ENCODE results near the gene ZCCHC14. TPM values are rescaled to one million over a fixed set of nuclear protein-coding genes. Genes with fewer than 3 reads are reported as not detected.

The ZCCHC14 gene
- total and polyA plus RNA-seq, 2 donors (not counting 1 experiment from before 2014, with no cell fraction given) = 0.70 to 4.4 TPM

GRCh38 chr16:87435372-87436224, 57.2 kb downstream of the ZCCHC14 start:
- POLR2A ChIA-PET = no interaction called here
- TF ChIP-seq CTCF (IDR thresholded peaks at IDR 0.05) = no peak
- no peaks in the 10 kb centered on the region for H3K79me2 ChIP-seq (ENCODE audit: control insufficient read depth, insufficient read depth, low read length)
- Mint-ChIP-seq H3K27ac (no peak overlapping the region), H3K4me1 (no peaks in the 10 kb centered on the region), H3K27me3 (peaks cover 3% of the 10 kb centered on the region), H3K4me3 (no peak overlapping the region), H3K9me3 (ENCODE audit: insufficient read depth) (no peaks in the 10 kb centered on the region)
- H3K4me1 ChIP-seq (ENCODE audit: control insufficient read depth in 2 of 2, insufficient read depth in 2 of 2, low read length in 2 of 2) = peaks cover 3% of the 10 kb centered on the region in 2 donors
- no peaks in the 10 kb centered on the region for H3K36me3 ChIP-seq (replicated peaks in 1 of 2; ENCODE audit: control extremely low read depth in 1 of 2, control insufficient read depth in 1 of 2, extremely low read depth in 1 of 2, insufficient read depth in 2 of 2, low read length in 1 of 2)
- CTCF ChIA-PET = no interaction called here
- H2AFZ ChIP-seq (ENCODE audit: insufficient read depth, low read depth, low read length, poor library complexity, severe bottlenecking) = peak overlapping the region; percentile 47
- peak overlapping the region; percentile 11 for H3K4me2 ChIP-seq (replicated peaks; ENCODE audit: low read depth, low read length, poor library complexity, severe bottlenecking)
- H3K9ac ChIP-seq (ENCODE audit: low read length) = no peak overlapping the region
- intact Hi-C loops (cut with micrococcal nuclease) = no loop called here
- no peak overlapping the region for H3K4me3 ChIP-seq (ENCODE audit: control extremely low read depth in 1 of 5, extremely low read depth in 1 of 5, insufficient read depth in 1 of 5, low read depth in 2 of 5, low read length in 4 of 5)
- 20% methylated on average over 22 of the region's 23 CpGs for WGBS (ENCODE audit: insufficient coverage)
- DNase-seq (no peak), ATAC-seq (ENCODE audit: low read depth) (no peak)
- no peak overlapping the region for H3K27ac ChIP-seq (ENCODE audit: low read length in 2 of 2)
- no peaks in the 10 kb centered on the region for H3K27me3 ChIP-seq (replicated peaks in 1 of 4; ENCODE audit: control extremely low read depth in 1 of 4, control insufficient read depth in 3 of 4, insufficient read depth in 4 of 4, low read length in 3 of 4)
- H3K9me3 ChIP-seq (ENCODE audit: control extremely low read depth in 1 of 3, control insufficient read depth in 2 of 3, insufficient read depth in 1 of 3, low read length in 2 of 3) = no peaks in the 10 kb centered on the region
- no peaks in the 10 kb centered on the region for H4K20me1 ChIP-seq (ENCODE audit: control insufficient read depth, insufficient read depth, low read length, poor library complexity, severe bottlenecking)

GRCh38 chr16:87434146-87434667, 58.6 kb downstream of the ZCCHC14 start:
- no peaks in the 10 kb centered on the region for H4K20me1 ChIP-seq (ENCODE audit: control insufficient read depth, insufficient read depth, low read length, poor library complexity, severe bottlenecking)
- H3K9me3 ChIP-seq (ENCODE audit: control extremely low read depth in 1 of 3, control insufficient read depth in 2 of 3, insufficient read depth in 1 of 3, low read length in 2 of 3) = no peaks in the 10 kb centered on the region
- Mint-ChIP-seq H3K27me3 (peaks cover 3% of the 10 kb centered on the region), H3K4me3 (no peak overlapping the region), H3K9me3 (ENCODE audit: insufficient read depth) (no peaks in the 10 kb centered on the region), H3K27ac (no peak overlapping the region), H3K4me1 (no peaks in the 10 kb centered on the region)
- TF ChIP-seq EZH2 (IDR thresholded peaks at IDR 0.05; ENCODE audit: borderline replicate concordance, insufficient read depth, low read depth, low read length, poor library complexity, severe bottlenecking) (no peak), CTCF (IDR thresholded peaks at IDR 0.05) (no peak)
- ChIA-PET POLR2A (no interaction called here), CTCF (interaction anchor here (0.7 kb wide), 1 partner anchor 9 kb away, joined by 3 read pairs; no protein-coding TSS in a partner anchor)
- no peak overlapping the region for H3K27ac ChIP-seq (ENCODE audit: low read length in 2 of 2)
- ATAC-seq (ENCODE audit: low read depth) = no peak
- no peak overlapping the region for H3K4me2 ChIP-seq (replicated peaks; ENCODE audit: low read depth, low read length, poor library complexity, severe bottlenecking)
- intact Hi-C loops (cut with micrococcal nuclease) = no loop called here
- WGBS (ENCODE audit: insufficient coverage) = 95% methylated on average over 20 of the region's 22 CpGs
- H3K4me1 ChIP-seq (ENCODE audit: control insufficient read depth in 2 of 2, insufficient read depth in 2 of 2, low read length in 2 of 2) = peaks cover 3% of the 10 kb centered on the region in 2 donors
- H3K27me3 ChIP-seq (replicated peaks in 1 of 4; ENCODE audit: control extremely low read depth in 1 of 4, control insufficient read depth in 3 of 4, insufficient read depth in 4 of 4, low read length in 3 of 4) = no peaks in the 10 kb centered on the region
- H3K4me3 ChIP-seq (ENCODE audit: control extremely low read depth in 1 of 5, extremely low read depth in 1 of 5, insufficient read depth in 1 of 5, low read depth in 2 of 5, low read length in 4 of 5) = no peak overlapping the region
- H3K36me3 ChIP-seq (replicated peaks in 1 of 2; ENCODE audit: control extremely low read depth in 1 of 2, control insufficient read depth in 1 of 2, extremely low read depth in 1 of 2, insufficient read depth in 2 of 2, low read length in 1 of 2) = no peaks in the 10 kb centered on the region
- DNase-seq = no peak
- no peak overlapping the region for H3K9ac ChIP-seq (ENCODE audit: low read length)
- no peak overlapping the region for H2AFZ ChIP-seq (ENCODE audit: insufficient read depth, low read depth, low read length, poor library complexity, severe bottlenecking)
- no peaks in the 10 kb centered on the region for H3K79me2 ChIP-seq (ENCODE audit: control insufficient read depth, insufficient read depth, low read length)

All from B cell (primary cell).